ENCODE data around the gene AQP3.
"Not testable (repeated sequence)": the region's sequence is repeated elsewhere in the genome, so short reads cannot be mapped to it uniquely, and the experiment has no call there.

The AQP3 gene

GRCh38 chr9:33446946-33447798 lies at the start of gene AQP3:
TSS of gene AQP3 (minus strand) at chr9:33447593. CDS start at chr9:33447530, 63 bp downstream.
- no peak within 1 kb of the TSS for H3K27ac ChIP-seq
- DNase-seq (ENCODE audit: low read depth, low spot score): no peak

GRCh38 chr9:33493819-33494218 lies 46.4 kb upstream of the AQP3 start:
- H3K27ac ChIP-seq; DNase-seq (ENCODE audit: low read depth, low spot score): not testable (repeated sequence)

- no peak for DNase-seq (ENCODE audit: low read depth, low spot score)
- H3K27ac ChIP-seq: no peak overlapping the region
These were observed 41.7 kb upstream of the AQP3 start for GRCh38 chr9:33489066-33489465.

GRCh38 chr9:33485312-33485711 lies 37.9 kb upstream of the AQP3 start:
- not testable (repeated sequence) for H3K27ac ChIP-seq; DNase-seq (ENCODE audit: low read depth, low spot score)

- DNase-seq (ENCODE audit: low read depth, low spot score): no peak
- H3K27ac ChIP-seq: no peak overlapping the region
These were observed 33.6 kb upstream of the AQP3 start for GRCh38 chr9:33480976-33481375.

- no peak for DNase-seq (ENCODE audit: low read depth, low spot score)
- no peak overlapping the region for H3K27ac ChIP-seq
These were observed 32.7 kb upstream of the AQP3 start for GRCh38 chr9:33480106-33480505.

GRCh38 chr9:33476503-33476902 lies 29.1 kb upstream of the AQP3 start:
- DNase-seq (ENCODE audit: low read depth, low spot score): no peak
- H3K27ac ChIP-seq: no peak overlapping the region

- DNase-seq (ENCODE audit: low read depth, low spot score): no peak
- H3K27ac ChIP-seq: no peak overlapping the region
These were observed 28.0 kb upstream of the AQP3 start for GRCh38 chr9:33475357-33475756.

- peak; percentile 92 for DNase-seq (ENCODE audit: low read depth, low spot score)
- peak within 1 kb of the TSS; percentile 30 for H3K27ac ChIP-seq
These were observed 26.4 kb upstream of the AQP3 start, which contains the start of gene NOL6 for GRCh38 chr9:33473643-33474352. TSS of gene NOL6 (minus strand) at chr9:33473924. CDS start at chr9:33473842, 82 bp downstream.

- DNase-seq (ENCODE audit: low read depth, low spot score): no peak
- no peak overlapping the region for H3K27ac ChIP-seq
These were observed 25.7 kb upstream of the AQP3 start for GRCh38 chr9:33472881-33473615.

- H3K27ac ChIP-seq: no peak overlapping the region
- DNase-seq (ENCODE audit: low read depth, low spot score): no peak
These were observed 24.9 kb upstream of the AQP3 start for GRCh38 chr9:33472171-33472880.

- no peak for DNase-seq (ENCODE audit: low read depth, low spot score)
- H3K27ac ChIP-seq: no peak overlapping the region
These were observed 24.0 kb upstream of the AQP3 start for GRCh38 chr9:33471361-33471760.

- no peak overlapping the region for H3K27ac ChIP-seq
These were observed 22.5 kb upstream of the AQP3 start for GRCh38 chr9:33469891-33470290.

GRCh38 chr9:33468797-33469621 lies 21.6 kb upstream of the AQP3 start:
- DNase-seq (ENCODE audit: low read depth, low spot score): no peak
- H3K27ac ChIP-seq: no peak overlapping the region

More at GRCh38 chr9:33469891-33470290, 22.5 kb upstream of the AQP3 start:
- no peak for DNase-seq (ENCODE audit: low read depth, low spot score)

GRCh38 chr9:33468215-33468730 lies 20.9 kb upstream of the AQP3 start:
- no peak overlapping the region for H3K27ac ChIP-seq
- no peak for DNase-seq (ENCODE audit: low read depth, low spot score)

- DNase-seq (ENCODE audit: low read depth, low spot score): no peak
- no peak overlapping the region for H3K27ac ChIP-seq
These were observed 20.1 kb upstream of the AQP3 start for GRCh38 chr9:33467526-33467925.

- H3K27ac ChIP-seq: no peak overlapping the region
- DNase-seq (ENCODE audit: low read depth, low spot score): no peak
These were observed 19.4 kb upstream of the AQP3 start for GRCh38 chr9:33466565-33467495.

Data from epithelial cell of prostate (primary cell).